H1 (cell line): Measurements from ENCODE around the gene SRPRA. TPM values are rescaled to one million over a fixed set of nuclear protein-coding genes. Genes with fewer than 3 reads are reported as not detected.

ENCODE experiments used
- CTCF ChIA-PET: fragments of 300-600 bp; sonication (Branson Sonifier 250); formaldehyde crosslinking; loops from one replicate; lab custom pipeline; 2021; ENCODE audit not compliant: partially characterized antibody; lab: Charles Lee
- POLR2A ChIA-PET: fragments of 300-600 bp; sonication (Branson Sonifier 250); formaldehyde crosslinking; loops from one replicate; lab custom pipeline; 2021; ENCODE audit warnings: inconsistent platforms; ENCODE audit not compliant: partially characterized antibody; lab: Charles Lee
- DNase-seq, 2 experiments: peaks; one replicate each; pipeline versions ENCODE4 v3.0.0 to v3.0.0-alpha.2; 2010 to 2022; ENCODE audit warnings: low spot score in 2 of 2, low read depth in 1 of 2, mixed read lengths in 1 of 2
- FAIRE-seq: peaks from 2 replicates; lab custom pipeline; 2011; peaks lifted over from hg19 to GRCh38; lab: Jason Lieb, UNC
- H2AFZ ChIP-seq: 2 replicates; pipeline ENCODE4 v1.8.1; 2012; ENCODE audit warnings: low read length, inconsistent platforms
- H2AK5ac ChIP-seq: 2 replicates; pipeline ENCODE4 v1.6.1; 2013; ENCODE audit warnings: low read depth, low read length
- H2BK120ac ChIP-seq: replicated peaks from 2 replicates; pipeline ENCODE3; 2013; ENCODE audit warnings: low read depth, low read length, inconsistent platforms
- H2BK12ac ChIP-seq: 2 replicates; pipeline ENCODE4 v1.6.1; 2013; ENCODE audit warnings: low read depth, low read length
- H2BK15ac ChIP-seq: 2 replicates; pipeline ENCODE4 v1.6.1; 2013; ENCODE audit warnings: low read length
- H2BK20ac ChIP-seq: 2 replicates; pipeline ENCODE4 v1.6.1; 2013; ENCODE audit warnings: low read length
- H2BK5ac ChIP-seq: 2 replicates; pipeline ENCODE4 v1.6.1; 2013; ENCODE audit warnings: low read depth, low read length
- H3K14ac ChIP-seq: 2 replicates; pipeline ENCODE4 v1.6.1; 2013; ENCODE audit warnings: inconsistent platforms; ENCODE audit not compliant: insufficient read length
- H3K18ac ChIP-seq: 2 replicates; pipeline ENCODE4 v1.6.1; 2013; ENCODE audit warnings: low read length; ENCODE audit errors: extremely low read depth
- H3K23ac ChIP-seq: 2 replicates; pipeline ENCODE4 v1.6.1; 2013; ENCODE audit warnings: inconsistent platforms; ENCODE audit not compliant: insufficient read length
- H3K23me2 ChIP-seq: 2 replicates; pipeline ENCODE4 v1.6.1; 2013; ENCODE audit warnings: low read depth, low read length
- H3K27ac ChIP-seq: 2 replicates; pipeline ENCODE4 v1.6.1; 2011; ENCODE audit warnings: low read depth, low read length, inconsistent platforms
- H3K27me3 ChIP-seq, 4 experiments: replicated peaks in 1 of 4; 1 replicate in 1 of 4; 2 replicates in 3 of 4; pipeline versions ENCODE4 v1.6.1 to v1.8.1; 2011 to 2013; ENCODE audit warnings: low read length in 3 of 4, mild to moderate bottlenecking in 3 of 4, inconsistent platforms in 2 of 4, mixed read lengths in 2 of 4, moderate library complexity in 1 of 4; ENCODE audit not compliant: control insufficient read depth in 3 of 4, insufficient read depth in 3 of 4; ENCODE audit errors: extremely low read depth in 1 of 4
- H3K36me3 ChIP-seq, 4 experiments: 2 replicates each; pipeline versions ENCODE4 v1.6.1 to v1.8.1; 2011 to 2013; ENCODE audit warnings: mild to moderate bottlenecking in 4 of 4, low read length in 3 of 4, moderate library complexity in 2 of 4, control low read depth in 1 of 4, inconsistent platforms in 1 of 4; ENCODE audit not compliant: insufficient read depth in 4 of 4, control insufficient read depth in 2 of 4
- H3K4ac ChIP-seq: replicated peaks from 2 replicates; pipeline ENCODE3; 2013; ENCODE audit warnings: low read length, low read depth, mixed read lengths, inconsistent platforms; ENCODE audit not compliant: insufficient read length
- H3K4me1 ChIP-seq, 4 experiments: replicated peaks in 1 of 4; 1 replicate in 1 of 4; 2 replicates in 3 of 4; pipeline versions ENCODE4 v1.6.1 to v1.8.1; 2011 to 2013; ENCODE audit warnings: low read length in 3 of 4, inconsistent platforms in 2 of 4, mixed read lengths in 1 of 4; ENCODE audit not compliant: insufficient read depth in 4 of 4, control insufficient read depth in 3 of 4
- H3K4me2 ChIP-seq, 2 experiments: 2 replicates each; pipeline versions ENCODE4 v1.6.1 to v1.8.1; 2011 to 2013; ENCODE audit warnings: low read depth in 2 of 2, low read length in 2 of 2, control low read depth in 1 of 2, inconsistent platforms in 1 of 2, mild to moderate bottlenecking in 1 of 2; ENCODE audit not compliant: insufficient read depth in 1 of 2
- H3K4me3 ChIP-seq, 4 experiments: fragments of 200-600, 300-600 bp in 1 of 4; sonication (generic), shearing (Covaris generic), sonication (Bioruptor Twin) in 1 of 4; 2 replicates each; pipeline versions ENCODE4 v1.5.1 to v1.8.1; 2011 to 2016; ENCODE audit warnings: low read length in 4 of 4, low read depth in 3 of 4, control low read depth in 2 of 4, inconsistent platforms in 2 of 4, mild to moderate bottlenecking in 2 of 4, mixed read lengths in 1 of 4, moderate library complexity in 1 of 4; ENCODE audit not compliant: insufficient read depth in 2 of 4; ENCODE audit errors: extremely low read depth in 1 of 4
- H3K56ac ChIP-seq: replicated peaks from 2 replicates; pipeline ENCODE3; 2013; ENCODE audit warnings: low read depth, mild to moderate bottlenecking, mixed read lengths, low read length, inconsistent platforms; ENCODE audit not compliant: insufficient read length
- H3K79me1 ChIP-seq: 2 replicates; pipeline ENCODE4 v1.6.1; 2013; ENCODE audit warnings: low read depth, low read length, control low read depth
- H3K79me2 ChIP-seq, 2 experiments: 2 replicates each; pipeline versions ENCODE4 v1.6.1 to v1.8.1; 2012 to 2013; ENCODE audit warnings: low read length in 2 of 2, mild to moderate bottlenecking in 2 of 2, inconsistent platforms in 1 of 2; ENCODE audit not compliant: insufficient read depth in 2 of 2, control insufficient read depth in 1 of 2
- H3K9ac ChIP-seq, 4 experiments: replicated peaks in 1 of 4; 1 replicate in 1 of 4; 2 replicates in 3 of 4; pipeline versions ENCODE4 v1.6.1 to v1.8.1; 2011 to 2013; ENCODE audit warnings: low read depth in 3 of 4, low read length in 3 of 4, control low read depth in 2 of 4, mild to moderate bottlenecking in 2 of 4, moderate library complexity in 2 of 4, inconsistent platforms in 1 of 4; ENCODE audit errors: extremely low read depth in 1 of 4
- H3K9me3 ChIP-seq, 2 experiments: 2 replicates each; pipeline versions ENCODE4 v1.6.1 to v1.8.1; 2012 to 2013; ENCODE audit warnings: mild to moderate bottlenecking in 2 of 2, moderate library complexity in 2 of 2, control low read depth in 1 of 2, inconsistent platforms in 1 of 2, low read depth in 1 of 2, low read length in 1 of 2, mixed read lengths in 1 of 2; ENCODE audit not compliant: insufficient read depth in 2 of 2
- H4K20me1 ChIP-seq, 2 experiments: replicated peaks in 1 of 2; 2 replicates each; pipeline versions ENCODE3 to v1.8.1; 2011 to 2013; ENCODE audit warnings: inconsistent platforms in 2 of 2, low read length in 2 of 2, mild to moderate bottlenecking in 1 of 2; ENCODE audit not compliant: insufficient read depth in 2 of 2, control insufficient read depth in 1 of 2
- H4K5ac ChIP-seq: 2 replicates; pipeline ENCODE4 v1.6.1; 2013; ENCODE audit warnings: low read length, low read depth, mixed read lengths, inconsistent platforms; ENCODE audit not compliant: insufficient read length
- H4K8ac ChIP-seq: 2 replicates; pipeline ENCODE4 v1.8.0; 2013; ENCODE audit warnings: mild to moderate bottlenecking, moderate library complexity, low read length, inconsistent platforms; ENCODE audit not compliant: insufficient read depth; ENCODE audit errors: extremely low read depth
- H4K91ac ChIP-seq: replicated peaks from 2 replicates; pipeline ENCODE3; 2013; ENCODE audit warnings: low read length, mixed read lengths, inconsistent platforms; ENCODE audit not compliant: insufficient read length
- CHD2 ChIP-seq: IDR thresholded peaks from 2 replicates; pipeline ENCODE4 v1.6.1; 2012; ENCODE audit warnings: low read length, improper control_type of control experiment
- EGR1 ChIP-seq: IDR thresholded peaks from 2 replicates; pipeline ENCODE4 v1.6.1; 2011; ENCODE audit warnings: low read depth, low read length, borderline replicate concordance
- JUND ChIP-seq: IDR thresholded peaks from 2 replicates; pipeline ENCODE4 v1.6.1; 2011; ENCODE audit warnings: mild to moderate bottlenecking, improper control_type of control experiment, low read length
- KDM4A ChIP-seq: IDR thresholded peaks from one replicate; pipeline ENCODE4 v1.7.1; 2012; ENCODE audit warnings: low read depth, mild to moderate bottlenecking, moderate library complexity, low read length, inconsistent platforms; ENCODE audit not compliant: severe bottlenecking
- MAFK ChIP-seq: IDR thresholded peaks from 2 replicates; pipeline ENCODE4 v1.6.1; 2012; ENCODE audit warnings: low read depth, mild to moderate bottlenecking, improper control_type of control experiment, low read length
- SP4 ChIP-seq: IDR thresholded peaks from 2 replicates; pipeline ENCODE4 v1.6.1; 2012; ENCODE audit warnings: low read length, inconsistent platforms
- SRF ChIP-seq: IDR thresholded peaks from 2 replicates; pipeline ENCODE4 v1.6.1; 2011; ENCODE audit warnings: mild to moderate bottlenecking, low read depth, low read length, moderate library complexity
- TEAD4 ChIP-seq: IDR thresholded peaks from 2 replicates; pipeline ENCODE4 v1.6.1; 2012; ENCODE audit warnings: low read depth, low read length, inconsistent platforms, mixed read lengths
- YY1 ChIP-seq: IDR thresholded peaks from 2 replicates; pipeline ENCODE4 v1.6.1; 2011; ENCODE audit warnings: low read depth, mild to moderate bottlenecking, low read length
- WGBS, 2 experiments: shearing (Covaris generic) in 1 of 2; methylation state at CpG; one replicate each; pipeline versions ENCODE4 v1.1.6 to v1.1.7; 2013 to 2015; ENCODE audit warnings: low lambda C conversion rate in 2 of 2, mixed read lengths in 2 of 2, inconsistent platforms in 1 of 2, low coverage in 1 of 2, missing lambda C conversion rate in 1 of 2; ENCODE audit not compliant: insufficient replicate concordance in 2 of 2, insufficient coverage in 1 of 2, insufficient read length in 1 of 2; ENCODE audit errors: extremely low coverage in 1 of 2, missing lambda C conversion rate in 1 of 2; 5-methylcytosine and 5-hydroxymethylcytosine counted together
- polyA plus RNA-seq, 7 experiments: library from polyadenylated mRNA; depleted of rRNA in 3 of 7; stranded (reverse) in 5 of 7; unstranded in 2 of 7; fragments of >200 nt in 5 of 7; fragments of 200-250 nt in 2 of 7; gene quantifications; 1 replicate in 5 of 7; 2 replicates in 1 of 7; 4 replicates in 1 of 7; pipeline versions ENCODE4 v1.2.1 to v1.2.3, GENCODE V29; 2011 to 2013; ENCODE audit warnings: missing spikeins in 2 of 7, mixed read lengths in 2 of 7
- total RNA-seq: library from RNA; stranded (reverse); fragmentation: NEBNext Ultra II Directional; extraction: Animal tissue kit (Norgen Biotek cat#: 25700); gene quantifications from 2 replicates; pipeline ENCODE4 v1.2.1, GENCODE V29; 2021
- TF ChIP-seq, protein P1 (sequence below): IDR thresholded peaks from 2 replicates; pipeline ENCODE4 v1.6.1; 2012; ENCODE audit warnings: inconsistent platforms
- TF ChIP-seq, protein P2 (sequence below): IDR thresholded peaks from 2 replicates; pipeline ENCODE4 v1.6.1; 2012; ENCODE audit warnings: low read length, inconsistent platforms

Gene SRPRA
- total and polyA plus RNA-seq, 2 of the 8 experiments (the other 6 are each of a cell fraction or from before 2014, with no cell fraction given), result 57.6 to 62.0 TPM

DNA sequence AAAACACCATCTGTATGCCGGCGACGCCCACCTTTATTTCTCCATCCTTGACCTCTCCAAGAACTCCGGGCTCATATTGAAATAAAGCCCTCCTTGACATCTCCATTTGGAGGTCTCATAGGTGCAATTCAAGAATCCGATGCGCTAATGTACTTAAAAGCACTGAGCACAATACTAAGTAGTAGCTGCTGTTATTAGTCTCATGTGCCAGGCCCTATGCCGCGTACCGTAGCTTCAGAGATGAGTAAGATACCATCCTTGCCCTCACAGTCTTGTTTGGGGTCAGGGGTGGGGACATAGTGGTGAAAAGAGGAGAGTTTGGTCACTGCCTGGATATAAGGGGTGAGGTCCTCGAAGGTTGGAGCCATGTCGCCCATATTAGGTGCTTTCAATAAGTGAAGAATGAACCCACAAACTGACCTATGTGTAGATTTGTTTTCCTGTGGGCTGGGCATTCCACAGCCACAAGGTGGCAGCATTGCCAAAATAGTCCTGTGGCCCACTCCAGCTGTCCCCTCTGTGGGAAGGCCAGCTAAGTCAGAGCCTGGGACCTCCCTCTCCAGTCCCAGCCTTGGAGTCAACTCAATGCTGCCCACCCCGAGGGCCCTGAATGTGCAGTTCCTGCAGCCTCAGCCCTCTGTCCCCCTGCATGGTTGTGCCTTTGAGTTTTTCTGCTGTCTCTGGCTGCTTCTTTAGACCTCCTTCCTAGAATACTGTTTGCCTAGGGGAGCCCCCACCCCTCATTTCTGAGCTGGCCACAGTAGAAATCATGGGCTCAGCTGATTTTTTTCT is 41.7 kb upstream of the SRPRA start:
- no peaks in the 10 kb centered on the region for H3K79me2 ChIP-seq
- H3K9ac ChIP-seq, result no peak overlapping the region
- FAIRE-seq (no peak), DNase-seq (peak; percentile 47 to 82)
- no peak overlapping the region for H3K4me2 ChIP-seq
- H3K27me3 ChIP-seq, result no peaks in the 10 kb centered on the region
- no peak overlapping the region for H3K4ac ChIP-seq
- no peaks in the 10 kb centered on the region for H3K23me2 ChIP-seq
- peaks cover 0 to 1% of the 10 kb centered on the region in 2 experiments for H4K20me1 ChIP-seq
- H3K36me3 ChIP-seq, result peaks cover 0 to 4% (median 2%) of the 10 kb centered on the region in 4 experiments; a peak in 2 of 8 replicates
- no peak overlapping the region for H2AFZ ChIP-seq
- no peak overlapping the region for H2BK120ac ChIP-seq
- POLR2A ChIA-PET, result interaction anchor here (0.8 to 1.4 kb wide), 5 partner anchors 16 to 105 kb away, joined by 3 to 5 read pairs (median 3); no protein-coding TSS in a partner anchor
- WGBS, 2 experiments, result 80% methylated on average over 12 of the region's 12 CpGs; no CpG with 5 or more reads in 1 of the 2 experiments
- no peak overlapping the region for H3K27ac ChIP-seq
- H3K4me1 ChIP-seq, result no peaks in the 10 kb centered on the region
- H4K91ac ChIP-seq, result no peak overlapping the region
- CTCF ChIA-PET, result interaction anchor here (0.6 to 4.8 kb wide), 52 partner anchors 9 to 328 kb away, joined by 3 to 31 read pairs (median 4); partner anchors contain the start of gene ST3GAL4
- H2AK5ac ChIP-seq, result no peak overlapping the region
- no peak overlapping the region for H2BK20ac ChIP-seq
- no peak overlapping the region for H3K23ac ChIP-seq
- H3K14ac ChIP-seq, result no peak overlapping the region
- peaks cover 2% of the 10 kb centered on the region; the same call in 1 of the 2 replicates for H3K79me1 ChIP-seq
- no peak overlapping the region for H4K8ac ChIP-seq
- no peak overlapping the region for H4K5ac ChIP-seq
- no peak overlapping the region for H2BK15ac ChIP-seq
- no peak overlapping the region for H3K18ac ChIP-seq
- no peak overlapping the region for H2BK12ac ChIP-seq
- H2BK5ac ChIP-seq, result no peak overlapping the region
- no peaks in the 10 kb centered on the region for H3K9me3 ChIP-seq
- H3K4me3 ChIP-seq, result no peak overlapping the region
- H3K56ac ChIP-seq, result no peak overlapping the region
- no peak for TF ChIP-seq CHD2
- no peak for TF ChIP-seq MAFK
- no peak for TF ChIP-seq EGR1
- no peak for TF ChIP-seq YY1
- 0 out of 2 replicates have a peak, but pooled peaks have one; percentile 11 for TF ChIP-seq JUND
- TF ChIP-seq SRF, result no peak
- TF ChIP-seq SP4, result no peak
- 0 out of 2 replicates have a peak, but pooled peaks have one; percentile 8 for TF ChIP-seq TEAD4
- TF ChIP-seq KDM4A, result no peak
- TF ChIP-seq, protein P1, sequence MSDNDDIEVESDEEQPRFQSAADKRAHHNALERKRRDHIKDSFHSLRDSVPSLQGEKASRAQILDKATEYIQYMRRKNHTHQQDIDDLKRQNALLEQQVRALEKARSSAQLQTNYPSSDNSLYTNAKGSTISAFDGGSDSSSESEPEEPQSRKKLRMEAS, result no peak
- TF ChIP-seq, protein P2, sequence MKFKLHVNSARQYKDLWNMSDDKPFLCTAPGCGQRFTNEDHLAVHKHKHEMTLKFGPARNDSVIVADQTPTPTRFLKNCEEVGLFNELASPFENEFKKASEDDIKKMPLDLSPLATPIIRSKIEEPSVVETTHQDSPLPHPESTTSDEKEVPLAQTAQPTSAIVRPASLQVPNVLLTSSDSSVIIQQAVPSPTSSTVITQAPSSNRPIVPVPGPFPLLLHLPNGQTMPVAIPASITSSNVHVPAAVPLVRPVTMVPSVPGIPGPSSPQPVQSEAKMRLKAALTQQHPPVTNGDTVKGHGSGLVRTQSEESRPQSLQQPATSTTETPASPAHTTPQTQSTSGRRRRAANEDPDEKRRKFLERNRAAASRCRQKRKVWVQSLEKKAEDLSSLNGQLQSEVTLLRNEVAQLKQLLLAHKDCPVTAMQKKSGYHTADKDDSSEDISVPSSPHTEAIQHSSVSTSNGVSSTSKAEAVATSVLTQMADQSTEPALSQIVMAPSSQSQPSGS, result no peak
